ENCODE data around the gene GDF9. TPM values are rescaled to one million over a fixed set of nuclear protein-coding genes. Genes with fewer than 3 reads are reported as not detected.

The GDF9 gene
- total and polyA plus RNA-seq, 2 experiments from 2014 or later, result 0.11 to 0.14 TPM

GRCh38 chr5:132822650-132823480, 43.4 kb downstream of the GDF9 start:
- Histone ChIP-seq H2AFZ (peak overlapping the region; percentile 85; the same call in 1 of the 2 replicates), H3K27me3 (ENCODE audit: insufficient read depth) (peaks cover 72% of the 10 kb centered on the region)
- peak overlapping the region; percentile 57; the same call in 2 of the 3 replicates for H3K4me3 Mint-ChIP-seq

More at GRCh38 chr5:132822650-132823480, 43.4 kb downstream of the GDF9 start:
- Histone ChIP-seq H3K36me3 (ENCODE audit: insufficient read depth) (no peaks in the 10 kb centered on the region), H3K79me2 (replicated peaks; ENCODE audit: insufficient read depth) (no peaks in the 10 kb centered on the region), H3K9me2 (ENCODE audit: insufficient read depth) (no peaks in the 10 kb centered on the region), H3K4me3 (peak overlapping the region; percentile 48), H3K27ac (ENCODE audit: low read depth) (no peak overlapping the region), H4K20me1 (replicated peaks; ENCODE audit: insufficient read depth) (no peaks in the 10 kb centered on the region; the same call in 1 of the 2 replicates), H3K4me1 (ENCODE audit: insufficient read depth) (peaks cover 19% of the 10 kb centered on the region), H3K4me2 (peak overlapping the region; percentile 76), H3F3A (replicated peaks; ENCODE audit: low read depth) (peaks cover 23% of the 10 kb centered on the region)
- Mint-ChIP-seq H3K4me1 (peaks cover 19% of the 10 kb centered on the region), H3K27me3 (ENCODE audit: insufficient read depth, low read depth, poor library complexity) (peaks cover 35% of the 10 kb centered on the region), H3K36me3 (ENCODE audit: low read depth) (peaks cover 3% of the 10 kb centered on the region; the same call in 2 of the 3 replicates), H3K9me3 (no peaks in the 10 kb centered on the region), H3K27ac (no peak overlapping the region)
- ATAC-seq (peak; percentile 72), DNase-seq (ENCODE audit: low spot score) (peak; percentile 88)
- TF ChIP-seq CTCF (conservative IDR thresholded peaks at IDR 0.05; ENCODE audit: low read depth in 2 of 2) (peak in 1 of 2 experiments; percentile 45; a peak in 1 of 4 replicates), CREB1 (CRISPR knock-in tag; IDR thresholded peaks at IDR 0.05; ENCODE audit: low read depth) (no peak; the same call in 1 of the 2 replicates), EZH2phosphoT487 (IDR thresholded peaks at IDR 0.05; ENCODE audit: unreplicated experiment) (no peak), STAT1 (IDR thresholded peaks at IDR 0.05; ENCODE audit: unreplicated experiment) (no peak), ZNF114 (CRISPR knock-in tag; IDR thresholded peaks at IDR 0.05) (no peak), ZNF462 (CRISPR knock-in tag; IDR thresholded peaks at IDR 0.05) (no peak), POLR2AphosphoS5 (IDR thresholded peaks at IDR 0.05; ENCODE audit: low read depth) (peak; percentile 71), EZH2 (IDR thresholded peaks at IDR 0.05; ENCODE audit: low read depth, unreplicated experiment) (no peak), REST (IDR thresholded peaks at IDR 0.05; ENCODE audit: unreplicated experiment) (no peak), JUNB (IDR thresholded peaks at IDR 0.05; ENCODE audit: unreplicated experiment) (no peak), ZNF331 (CRISPR knock-in tag; IDR thresholded peaks at IDR 0.05; ENCODE audit: low read depth) (no peak), ETS1 (IDR thresholded peaks at IDR 0.05) (no peak), NANOG (IDR thresholded peaks at IDR 0.05; ENCODE audit: borderline replicate concordance) (no peak)
